HG02759 (cell line): ENCODE results near the gene MTG1.
"Not testable (repeated sequence)": the region's sequence is repeated elsewhere in the genome, so short reads cannot be mapped to it uniquely, and the experiment has no call there.

ENCODE experiments used
- ATAC-seq: cut with Tn5 transposase; IDR thresholded peaks from one replicate; pipeline ENCODE4 v1.9.1; 2021; ENCODE audit warnings: mild to moderate bottlenecking, moderate library complexity; ENCODE audit not compliant: unreplicated experiment

Gene MTG1

DNA sequence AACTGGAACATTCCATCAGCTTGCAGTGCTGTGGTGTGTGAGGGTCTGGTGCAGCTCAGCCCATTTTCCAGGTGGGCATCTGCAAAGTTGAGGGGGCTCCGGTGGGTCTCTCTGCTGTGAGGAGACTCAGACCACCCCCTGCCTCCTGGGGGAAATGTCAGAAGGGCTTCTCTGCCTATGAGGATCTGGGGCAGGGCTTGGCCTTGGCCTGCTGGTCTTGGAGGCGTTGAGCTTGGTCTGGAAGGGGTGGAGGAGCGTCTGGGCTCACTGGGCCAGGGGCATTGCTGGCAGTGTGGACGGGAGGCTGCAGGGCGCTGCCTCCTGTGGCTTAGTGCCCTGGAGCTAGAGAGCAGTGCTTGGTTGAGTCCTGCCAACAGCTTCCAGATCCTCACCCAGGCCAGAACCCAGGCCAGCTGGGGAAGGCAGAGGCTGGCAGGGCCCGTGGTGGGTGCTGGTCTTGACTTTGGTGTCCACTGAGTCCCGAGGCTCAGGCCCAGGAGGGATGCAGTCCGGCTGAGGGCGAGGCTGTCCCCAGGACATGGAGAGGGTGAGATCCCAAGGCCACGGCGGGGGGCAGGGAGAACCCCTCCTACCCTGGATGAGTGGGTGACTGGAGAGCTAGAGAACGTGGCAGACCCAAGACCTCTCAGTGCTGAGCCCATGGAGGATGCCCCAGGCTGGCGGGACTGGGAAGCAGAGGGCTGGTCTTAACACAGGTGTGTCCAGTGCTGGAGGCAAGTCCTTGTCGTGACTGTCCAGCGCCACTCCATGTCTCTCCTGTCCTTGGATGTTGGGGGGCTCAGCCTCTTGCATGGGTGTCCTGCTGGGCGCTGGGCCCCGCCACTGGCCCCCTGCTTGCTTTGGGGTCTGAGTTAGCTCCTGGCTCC lies 27.6 kb downstream of the MTG1 start:
- no peak for ATAC-seq

DNA sequence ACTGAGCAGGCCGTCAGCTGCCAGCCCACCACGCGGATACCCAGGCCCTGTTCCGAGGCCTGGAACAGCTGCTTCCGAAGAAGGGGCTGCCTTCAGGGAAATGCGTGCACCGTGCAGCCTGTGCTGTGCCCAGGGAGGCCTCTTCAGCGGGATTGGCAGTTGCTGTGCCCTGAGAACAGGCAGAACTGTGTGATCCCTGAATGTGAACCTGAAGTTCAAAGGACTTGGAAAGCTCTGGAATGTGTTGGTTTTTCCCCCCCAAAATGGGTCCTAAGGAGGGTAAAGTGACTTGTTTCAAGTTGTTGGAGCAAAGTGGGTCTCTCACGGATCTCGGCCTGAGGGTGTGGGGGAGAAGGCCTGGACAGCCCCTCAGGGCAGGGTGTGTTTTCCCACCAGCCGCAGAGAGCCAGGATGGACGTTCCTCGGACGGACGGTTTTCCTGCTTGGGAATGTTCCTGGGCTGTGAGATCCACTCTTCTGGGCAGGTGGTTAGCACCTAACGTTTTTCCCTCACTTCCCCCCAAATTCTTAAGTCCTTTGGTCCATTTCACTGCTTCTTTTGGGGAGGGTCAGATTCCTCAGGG lies 28.4 kb downstream of the MTG1 start:
- ATAC-seq: no peak

- peak; percentile 55 for ATAC-seq
Observed at GRCh38 chr10:133422807-133423771, 29.1 kb downstream of the MTG1 start.

DNA sequence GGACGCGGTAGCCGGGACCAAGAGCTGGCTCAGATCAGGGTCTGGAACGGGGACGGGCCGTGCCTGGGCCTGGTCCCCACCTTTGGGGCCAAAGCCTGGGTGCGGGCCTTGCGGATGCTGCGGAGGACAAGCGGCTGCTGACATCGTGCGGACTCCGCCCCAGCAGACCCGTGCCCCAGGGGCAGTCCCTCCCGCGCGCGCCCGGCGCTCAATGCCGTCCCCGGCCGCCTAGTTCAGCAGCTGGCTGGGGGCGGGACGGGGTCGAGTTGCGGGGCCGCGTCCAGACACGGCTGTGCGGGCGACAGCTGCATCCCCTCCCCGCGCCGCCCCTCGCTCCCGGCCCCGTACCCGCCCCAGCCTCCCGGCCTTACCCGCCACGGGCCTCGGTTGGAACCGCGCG lies 30.1 kb downstream of the MTG1 start:
- ATAC-seq: not testable (repeated sequence)

DNA sequence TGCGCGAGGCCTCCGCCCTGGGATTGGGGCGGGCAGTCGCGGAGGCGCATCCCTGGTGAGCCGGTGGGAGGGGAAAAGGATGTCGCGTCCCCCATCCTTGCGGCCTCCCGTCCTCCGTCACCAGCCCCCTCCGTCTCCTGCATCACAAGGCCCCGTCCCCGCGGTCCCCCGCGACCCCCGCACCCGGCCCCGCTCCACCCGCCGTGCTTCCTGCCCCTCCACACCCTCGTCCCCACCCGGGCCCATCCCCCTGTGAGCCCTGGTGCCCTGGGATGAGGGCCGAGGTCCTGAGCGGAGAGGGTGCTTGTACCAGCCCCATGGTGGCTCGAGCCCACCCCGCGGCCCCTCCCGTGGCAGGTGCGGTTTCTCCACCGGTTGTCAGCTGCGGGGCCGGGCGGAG lies 30.6 kb downstream of the MTG1 start, which contains the start of gene SPRN:
SPRN (minus strand) TSS at position 25 of the 400 bp plus-strand sequence. CDS start 944 bp downstream, outside the sequence.
- ATAC-seq: not testable (repeated sequence)

DNA sequence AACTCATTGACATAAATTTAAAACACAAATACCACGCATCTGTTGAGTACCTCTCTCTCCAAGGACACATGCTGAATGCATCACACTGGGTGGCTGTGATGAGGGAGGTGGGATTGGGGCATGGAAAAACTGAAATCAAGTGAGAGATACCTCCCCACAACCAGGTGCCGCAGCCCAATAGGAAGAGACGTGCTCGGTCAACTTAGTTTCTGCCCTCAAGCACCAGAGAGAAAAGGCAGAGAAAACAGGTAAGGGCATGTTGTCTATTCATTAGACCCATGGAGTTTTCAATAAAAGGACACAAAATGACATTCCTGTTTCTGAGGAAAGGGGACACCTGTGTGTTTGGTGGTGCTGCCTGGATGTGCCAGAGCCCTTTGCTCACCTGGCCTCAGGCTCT lies 35.6 kb downstream of the MTG1 start:
- not testable (repeated sequence) for ATAC-seq

- not testable (repeated sequence) for ATAC-seq
Observed at GRCh38 chr10:133431888-133432613, 38.1 kb downstream of the MTG1 start.

DNA sequence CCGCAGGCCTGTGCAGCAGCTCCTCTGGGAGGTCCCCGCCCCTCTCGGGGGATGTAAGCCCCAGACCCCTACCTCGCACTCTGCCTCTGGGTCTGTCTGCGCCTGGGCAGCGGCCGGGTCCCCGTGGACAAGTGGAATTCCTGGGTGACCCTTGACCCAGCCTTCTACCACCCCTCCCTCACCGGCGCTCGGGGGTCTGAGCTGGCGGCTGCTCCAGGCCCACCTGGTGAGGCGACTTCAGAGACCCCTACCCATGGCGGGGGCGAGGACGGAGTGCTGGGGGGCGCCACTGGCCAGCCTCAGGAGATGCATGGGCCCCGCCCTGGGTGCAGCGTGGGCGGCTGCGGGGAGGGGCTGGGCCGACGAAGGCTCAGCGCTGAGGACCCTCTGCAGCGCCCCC lies 38.8 kb downstream of the MTG1 start:
- not testable (repeated sequence) for ATAC-seq

DNA sequence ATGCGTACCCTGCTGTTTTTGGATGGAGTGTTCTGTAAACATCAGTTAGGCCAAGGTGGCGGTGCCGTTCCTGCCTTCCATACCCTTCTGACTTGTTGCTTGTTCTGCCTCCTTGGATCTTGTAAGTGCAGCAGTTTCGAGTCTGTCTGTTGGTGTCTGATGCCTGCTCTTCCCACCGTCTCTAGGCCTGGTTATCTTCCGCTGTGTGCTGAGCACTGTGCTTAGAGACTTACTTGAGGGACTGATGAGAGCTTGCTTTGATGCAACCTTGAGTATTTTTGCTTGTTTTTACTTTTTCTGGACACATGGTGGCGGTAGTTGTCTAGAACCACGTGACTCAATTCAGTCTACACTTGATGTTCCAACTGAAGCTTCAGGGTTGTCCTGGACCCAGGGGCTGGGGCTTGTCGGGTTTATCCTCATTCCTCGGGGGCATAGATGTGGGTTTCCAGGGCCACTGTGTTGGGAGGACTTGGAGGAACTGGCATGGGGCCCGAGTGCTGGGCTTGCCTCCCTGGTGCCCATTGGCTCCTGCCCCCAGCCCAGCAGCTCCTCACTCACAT lies 44.8 kb downstream of the MTG1 start:
- peak; percentile 53 for ATAC-seq

- no peak for ATAC-seq
Observed at GRCh38 chr10:133439517-133440461, 45.8 kb downstream of the MTG1 start.

DNA sequence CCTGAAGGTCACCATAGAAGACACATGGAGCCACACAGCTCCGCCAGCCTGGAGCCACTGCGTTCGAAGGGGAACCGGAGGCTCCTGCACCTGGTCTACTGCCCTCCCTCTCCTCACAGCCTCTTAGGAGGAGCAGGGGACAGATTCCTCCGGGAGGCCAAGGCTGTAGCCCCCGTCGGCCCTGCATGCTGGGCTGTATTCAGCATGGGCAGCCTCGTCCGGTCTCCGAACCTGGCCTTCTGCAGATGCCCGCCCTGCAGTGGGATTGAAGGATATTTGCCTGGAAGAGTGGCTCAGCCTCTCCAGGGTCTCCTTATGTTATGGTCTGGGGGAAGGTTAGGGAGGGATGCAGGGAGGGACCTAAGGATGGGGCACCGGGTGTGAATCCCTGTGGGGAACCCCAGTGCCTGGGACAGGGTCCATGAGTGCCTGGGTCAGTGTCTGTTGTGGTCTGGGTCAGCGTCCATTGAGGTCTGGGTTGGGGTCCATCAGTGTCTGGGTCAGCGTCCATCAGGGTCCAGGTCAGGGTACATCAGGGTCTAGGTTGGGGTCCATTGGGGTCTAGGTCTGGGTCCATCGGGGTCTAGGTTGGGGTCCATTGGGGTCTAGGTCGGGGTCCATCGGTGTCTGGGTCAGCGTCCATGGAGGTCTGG lies 46.8 kb downstream of the MTG1 start:
- no peak for ATAC-seq

GRCh38 chr10:133441356-133441755 lies 47.4 kb downstream of the MTG1 start:
- ATAC-seq: not testable (repeated sequence)

DNA sequence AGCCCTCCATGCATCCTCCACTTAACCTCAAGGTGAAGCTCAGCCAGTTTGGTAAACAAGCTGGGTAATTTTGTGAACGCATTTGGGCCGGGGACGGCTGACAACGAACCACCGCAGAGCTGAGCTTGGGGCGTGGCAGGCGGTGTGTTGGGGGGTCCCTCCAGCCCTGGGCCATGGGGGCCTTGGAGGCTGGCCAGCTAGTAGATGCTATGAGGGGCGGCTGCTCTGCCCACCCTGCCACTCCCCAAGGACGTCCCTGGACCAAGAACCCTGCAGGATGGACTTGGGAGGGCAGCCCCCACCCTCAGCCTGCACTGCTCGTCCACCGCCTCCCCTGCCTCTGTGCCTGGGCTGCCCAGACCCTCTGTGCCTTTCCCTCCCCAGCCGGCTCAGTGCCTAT lies 47.8 kb downstream of the MTG1 start:
- no peak for ATAC-seq

DNA sequence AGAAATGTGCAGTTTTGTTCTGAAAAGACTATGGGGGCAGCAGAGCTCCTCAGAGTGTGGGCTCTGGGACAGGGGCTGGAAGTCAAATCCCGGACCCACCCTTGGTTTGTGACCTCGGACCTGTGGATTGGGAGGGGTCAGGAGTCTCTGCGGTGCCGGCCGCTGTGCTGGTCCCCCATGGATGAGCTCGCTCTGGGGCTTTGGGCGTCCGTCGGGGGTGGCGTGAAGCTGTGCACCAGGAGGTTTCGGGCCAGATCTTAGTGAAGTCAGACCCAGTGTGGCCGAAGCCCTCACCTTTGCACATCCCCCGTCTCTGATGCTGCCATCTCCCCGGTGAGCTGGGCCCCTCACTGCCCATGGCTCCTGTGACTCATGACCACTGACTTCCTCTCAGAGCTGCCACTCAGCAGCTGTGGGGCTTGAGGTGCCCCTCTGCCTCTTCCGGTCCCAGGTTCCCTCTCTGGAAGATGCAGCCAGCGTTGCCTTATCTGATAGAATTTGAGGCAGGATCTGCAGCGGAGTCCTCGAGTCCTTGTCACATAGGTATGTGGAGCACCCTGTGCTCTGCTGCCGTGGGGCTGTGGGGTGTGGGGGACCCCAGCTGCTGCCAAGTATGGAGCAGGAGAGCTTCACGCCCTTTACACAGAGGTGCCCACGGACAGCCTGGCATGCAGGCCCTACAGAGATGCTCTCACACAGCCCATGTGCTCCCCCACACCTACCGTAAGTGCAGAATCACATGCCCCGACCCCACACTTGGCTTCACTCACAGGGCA lies 48.4 kb downstream of the MTG1 start:
- no peak for ATAC-seq

- ATAC-seq: no peak
Observed at GRCh38 chr10:133442967-133443924, 49.3 kb downstream of the MTG1 start.
